ENCODE measurements around the gene SLC2A8.

SLC2A8 gene

DNA sequence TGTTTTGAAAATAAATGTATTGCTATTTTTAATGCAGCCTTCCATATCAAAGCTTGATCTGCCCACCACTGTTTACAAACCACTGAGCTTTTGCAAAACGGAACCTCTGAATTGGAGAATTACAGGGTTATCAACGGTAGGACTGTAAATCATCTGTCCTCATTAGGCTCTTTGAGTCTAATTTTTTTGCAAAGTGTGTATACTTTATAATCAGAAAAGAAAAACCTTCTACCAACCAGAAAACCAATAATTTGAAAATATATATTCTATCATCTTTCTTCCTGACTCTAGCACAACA, 6.8 kb upstream of the SLC2A8 start:
- WGBS, 2 donors (ENCODE audit: extremely low coverage in 2 of 2, insufficient read length in 2 of 2, insufficient replicate concordance in 1 of 2), result no CpG with 5 or more reads among the region's 2 CpGs
- peaks cover 0 to 2% (median 0%) of the 10 kb centered on the region in 3 experiments for H3K27me3 ChIP-seq (ENCODE audit: control insufficient read depth in 3 of 3, insufficient read depth in 3 of 3, low read depth in 1 of 3, low read length in 3 of 3)
- H3K4me3 ChIP-seq (ENCODE audit: low read length in 2 of 2), result no peak overlapping the region

DNA sequence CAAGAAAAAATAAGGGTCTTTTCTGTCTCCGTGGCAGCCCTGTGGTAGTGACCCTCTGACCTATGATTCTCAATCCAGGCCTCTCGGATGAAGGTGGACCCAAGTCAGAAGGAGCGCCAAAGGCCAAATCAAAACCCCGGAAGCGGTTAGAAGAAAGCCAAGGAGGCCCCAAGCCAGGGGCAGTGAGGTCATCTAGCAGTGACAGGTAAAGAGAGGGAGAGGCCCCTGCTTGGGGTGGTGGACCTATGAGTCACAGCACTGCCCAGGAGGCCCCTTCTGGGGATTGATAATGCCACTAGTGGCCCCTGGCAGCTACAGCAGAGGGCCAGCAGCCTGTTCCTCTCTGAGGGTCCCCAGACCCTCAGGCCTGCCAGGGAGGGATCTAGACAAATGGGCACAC, 6.4 kb upstream of the SLC2A8 start:
- H3K18ac ChIP-seq (ENCODE audit: low read length), result no peak overlapping the region
- no peak overlapping the region for H4K8ac ChIP-seq (ENCODE audit: low read depth, low read length)
- no peak for DNase-seq (ENCODE audit: low spot score)
- no peak overlapping the region for H3K9ac ChIP-seq (ENCODE audit: low read depth, low read length, poor library complexity)
- H3K4me2 ChIP-seq (ENCODE audit: insufficient read depth, low read length, poor library complexity, severe bottlenecking), result no peak overlapping the region
- H2AFZ ChIP-seq (ENCODE audit: low read length), result no peak overlapping the region
- H3K14ac ChIP-seq (ENCODE audit: low read length), result no peak overlapping the region
- H3K79me1 ChIP-seq (ENCODE audit: low read depth, low read length), result no peaks in the 10 kb centered on the region
- H2BK15ac ChIP-seq (ENCODE audit: low read length), result no peak overlapping the region
- H2BK12ac ChIP-seq (ENCODE audit: low read length), result no peak overlapping the region
- no peaks in the 10 kb centered on the region for H3K36me3 ChIP-seq (replicated peaks in 1 of 2; ENCODE audit: control insufficient read depth in 2 of 2, insufficient read depth in 2 of 2, low read length in 2 of 2)
- no peak overlapping the region for H3K23ac ChIP-seq (ENCODE audit: low read depth, low read length, poor library complexity)
- no peak overlapping the region for H4K91ac ChIP-seq (ENCODE audit: low read depth, low read length, poor library complexity)
- no CpG with 5 or more reads among the region's 5 CpGs for WGBS, 2 donors (ENCODE audit: extremely low coverage in 2 of 2, insufficient read length in 2 of 2, insufficient replicate concordance in 1 of 2)
- no peak overlapping the region for H2BK120ac ChIP-seq (ENCODE audit: low read depth, low read length)
- H3K9me3 ChIP-seq (replicated peaks in 1 of 2; ENCODE audit: control insufficient read depth in 2 of 2, insufficient read depth in 1 of 2, low read depth in 1 of 2, low read length in 2 of 2), result no peaks in the 10 kb centered on the region
- peaks cover 0 to 26% of the 10 kb centered on the region in 2 donors for H3K4me1 ChIP-seq (ENCODE audit: control insufficient read depth in 2 of 2, insufficient read depth in 1 of 2, low read depth in 1 of 2, low read length in 2 of 2)
- H2AK5ac ChIP-seq (ENCODE audit: low read depth, low read length), result peak overlapping the region; percentile 56
- no peak overlapping the region for H3K4me3 ChIP-seq (ENCODE audit: low read length in 2 of 2)
- H3K27ac ChIP-seq (replicated peaks; ENCODE audit: low read length), result no peak overlapping the region
- H3K27me3 ChIP-seq (ENCODE audit: control insufficient read depth in 3 of 3, insufficient read depth in 3 of 3, low read depth in 1 of 3, low read length in 3 of 3), result peaks cover 0 to 6% (median 0%) of the 10 kb centered on the region in 3 experiments
- H2BK5ac ChIP-seq (ENCODE audit: low read length), result no peak overlapping the region
- H3K4ac ChIP-seq (ENCODE audit: low read length), result no peak overlapping the region

More for the DNA sequence above, 6.8 kb upstream of the SLC2A8 start:
- H2BK12ac ChIP-seq (ENCODE audit: low read length), result no peak overlapping the region
- no peak overlapping the region for H2BK120ac ChIP-seq (ENCODE audit: low read depth, low read length)
- no peak overlapping the region for H3K18ac ChIP-seq (ENCODE audit: low read length)
- no peak overlapping the region for H4K8ac ChIP-seq (ENCODE audit: low read depth, low read length)
- no peak overlapping the region for H3K9ac ChIP-seq (ENCODE audit: low read depth, low read length, poor library complexity)
- no peak overlapping the region for H2BK5ac ChIP-seq (ENCODE audit: low read length)
- no peaks in the 10 kb centered on the region for H3K9me3 ChIP-seq (replicated peaks in 1 of 2; ENCODE audit: control insufficient read depth in 2 of 2, insufficient read depth in 1 of 2, low read depth in 1 of 2, low read length in 2 of 2)
- no peak overlapping the region for H3K23ac ChIP-seq (ENCODE audit: low read depth, low read length, poor library complexity)
- DNase-seq (ENCODE audit: low spot score), result no peak
- H3K36me3 ChIP-seq (replicated peaks in 1 of 2; ENCODE audit: control insufficient read depth in 2 of 2, insufficient read depth in 2 of 2, low read length in 2 of 2), result no peaks in the 10 kb centered on the region
- H2AFZ ChIP-seq (ENCODE audit: low read length), result no peak overlapping the region
- no peak overlapping the region for H4K91ac ChIP-seq (ENCODE audit: low read depth, low read length, poor library complexity)
- H3K4me1 ChIP-seq (ENCODE audit: control insufficient read depth in 2 of 2, insufficient read depth in 1 of 2, low read depth in 1 of 2, low read length in 2 of 2), result peaks cover 0 to 26% of the 10 kb centered on the region in 2 donors
- no peak overlapping the region for H2AK5ac ChIP-seq (ENCODE audit: low read depth, low read length)
- no peak overlapping the region for H3K4ac ChIP-seq (ENCODE audit: low read length)
- H3K27ac ChIP-seq (replicated peaks; ENCODE audit: low read length), result no peak overlapping the region
- H3K4me2 ChIP-seq (ENCODE audit: insufficient read depth, low read length, poor library complexity, severe bottlenecking), result no peak overlapping the region
- H3K79me1 ChIP-seq (ENCODE audit: low read depth, low read length), result no peaks in the 10 kb centered on the region
- H2BK15ac ChIP-seq (ENCODE audit: low read length), result no peak overlapping the region
- H3K14ac ChIP-seq (ENCODE audit: low read length), result no peak overlapping the region

GRCh38 chr9:127392166-127392565, 4.8 kb upstream of the SLC2A8 start:
- H3K27ac ChIP-seq (replicated peaks; ENCODE audit: low read length), result no peak overlapping the region
- no peak overlapping the region for H3K14ac ChIP-seq (ENCODE audit: low read length)
- no peak overlapping the region for H3K23ac ChIP-seq (ENCODE audit: low read depth, low read length, poor library complexity)
- no peak overlapping the region for H2BK15ac ChIP-seq (ENCODE audit: low read length)
- no peak overlapping the region for H2AFZ ChIP-seq (ENCODE audit: low read length)
- H3K4me1 ChIP-seq (ENCODE audit: control insufficient read depth in 2 of 2, insufficient read depth in 1 of 2, low read depth in 1 of 2, low read length in 2 of 2), result peaks cover 6 to 31% of the 10 kb centered on the region in 2 donors
- no peak overlapping the region for H3K4me3 ChIP-seq (ENCODE audit: low read length in 2 of 2)
- no peak overlapping the region for H4K91ac ChIP-seq (ENCODE audit: low read depth, low read length, poor library complexity)
- no peak overlapping the region for H3K4ac ChIP-seq (ENCODE audit: low read length)
- H3K79me1 ChIP-seq (ENCODE audit: low read depth, low read length), result no peaks in the 10 kb centered on the region
- no peak overlapping the region for H2BK5ac ChIP-seq (ENCODE audit: low read length)
- H2BK120ac ChIP-seq (ENCODE audit: low read depth, low read length), result no peak overlapping the region
- no peak overlapping the region for H3K9ac ChIP-seq (ENCODE audit: low read depth, low read length, poor library complexity)
- WGBS, 2 donors (ENCODE audit: extremely low coverage in 2 of 2, insufficient read length in 2 of 2, insufficient replicate concordance in 1 of 2), result no CpG with 5 or more reads among the region's 5 CpGs
- H3K4me2 ChIP-seq (ENCODE audit: insufficient read depth, low read length, poor library complexity, severe bottlenecking), result no peak overlapping the region
- H3K9me3 ChIP-seq (replicated peaks in 1 of 2; ENCODE audit: control insufficient read depth in 2 of 2, insufficient read depth in 1 of 2, low read depth in 1 of 2, low read length in 2 of 2), result peaks cover 0 to 2% of the 10 kb centered on the region in 2 donors
- peaks cover 0 to 10% (median 0%) of the 10 kb centered on the region in 3 experiments for H3K27me3 ChIP-seq (ENCODE audit: control insufficient read depth in 3 of 3, insufficient read depth in 3 of 3, low read depth in 1 of 3, low read length in 3 of 3)
- no peak overlapping the region for H3K18ac ChIP-seq (ENCODE audit: low read length)
- no peak overlapping the region for H4K8ac ChIP-seq (ENCODE audit: low read depth, low read length)
- H2AK5ac ChIP-seq (ENCODE audit: low read depth, low read length), result no peak overlapping the region
- H2BK12ac ChIP-seq (ENCODE audit: low read length), result no peak overlapping the region
- DNase-seq (ENCODE audit: low spot score), result no peak
- H3K36me3 ChIP-seq (replicated peaks in 1 of 2; ENCODE audit: control insufficient read depth in 2 of 2, insufficient read depth in 2 of 2, low read length in 2 of 2), result no peaks in the 10 kb centered on the region

- H3K9me3 ChIP-seq (replicated peaks in 1 of 2; ENCODE audit: control insufficient read depth in 2 of 2, insufficient read depth in 1 of 2, low read depth in 1 of 2, low read length in 2 of 2), result peaks cover 0 to 2% of the 10 kb centered on the region in 2 donors
- DNase-seq (ENCODE audit: low spot score), result no peak
- H2BK120ac ChIP-seq (ENCODE audit: low read depth, low read length), result no peak overlapping the region
- no peak overlapping the region for H4K8ac ChIP-seq (ENCODE audit: low read depth, low read length)
- no peak overlapping the region for H2BK15ac ChIP-seq (ENCODE audit: low read length)
- peaks cover 6 to 30% of the 10 kb centered on the region in 2 donors for H3K4me1 ChIP-seq (ENCODE audit: control insufficient read depth in 2 of 2, insufficient read depth in 1 of 2, low read depth in 1 of 2, low read length in 2 of 2)
- H3K4ac ChIP-seq (ENCODE audit: low read length), result no peak overlapping the region
- no peak overlapping the region for H3K4me3 ChIP-seq (ENCODE audit: low read length in 2 of 2)
- H2BK5ac ChIP-seq (ENCODE audit: low read length), result no peak overlapping the region
- H4K91ac ChIP-seq (ENCODE audit: low read depth, low read length, poor library complexity), result no peak overlapping the region
- H3K18ac ChIP-seq (ENCODE audit: low read length), result no peak overlapping the region
- no peak overlapping the region for H3K14ac ChIP-seq (ENCODE audit: low read length)
- H3K4me2 ChIP-seq (ENCODE audit: insufficient read depth, low read length, poor library complexity, severe bottlenecking), result no peak overlapping the region
- H3K36me3 ChIP-seq (replicated peaks in 1 of 2; ENCODE audit: control insufficient read depth in 2 of 2, insufficient read depth in 2 of 2, low read length in 2 of 2), result no peaks in the 10 kb centered on the region
- no CpG with 5 or more reads among the region's 5 CpGs for WGBS, 2 donors (ENCODE audit: extremely low coverage in 2 of 2, insufficient read length in 2 of 2, insufficient replicate concordance in 1 of 2)
- H3K9ac ChIP-seq (ENCODE audit: low read depth, low read length, poor library complexity), result no peak overlapping the region
- no peak overlapping the region for H3K23ac ChIP-seq (ENCODE audit: low read depth, low read length, poor library complexity)
- no peaks in the 10 kb centered on the region for H3K79me1 ChIP-seq (ENCODE audit: low read depth, low read length)
- no peak overlapping the region for H2AK5ac ChIP-seq (ENCODE audit: low read depth, low read length)
- H2BK12ac ChIP-seq (ENCODE audit: low read length), result no peak overlapping the region
- H3K27ac ChIP-seq (replicated peaks; ENCODE audit: low read length), result no peak overlapping the region
- H3K27me3 ChIP-seq (ENCODE audit: control insufficient read depth in 3 of 3, insufficient read depth in 3 of 3, low read depth in 1 of 3, low read length in 3 of 3), result peaks cover 0 to 10% (median 0%) of the 10 kb centered on the region in 3 experiments
- no peak overlapping the region for H2AFZ ChIP-seq (ENCODE audit: low read length)
Observed at GRCh38 chr9:127392976-127393375, 4.0 kb upstream of the SLC2A8 start.
